ENCODE data around the gene MAN2C1.
"Not testable (repeated sequence)": the region's sequence is repeated elsewhere in the genome, so short reads cannot be mapped to it uniquely, and the experiment has no call there.

The MAN2C1 gene

DNA sequence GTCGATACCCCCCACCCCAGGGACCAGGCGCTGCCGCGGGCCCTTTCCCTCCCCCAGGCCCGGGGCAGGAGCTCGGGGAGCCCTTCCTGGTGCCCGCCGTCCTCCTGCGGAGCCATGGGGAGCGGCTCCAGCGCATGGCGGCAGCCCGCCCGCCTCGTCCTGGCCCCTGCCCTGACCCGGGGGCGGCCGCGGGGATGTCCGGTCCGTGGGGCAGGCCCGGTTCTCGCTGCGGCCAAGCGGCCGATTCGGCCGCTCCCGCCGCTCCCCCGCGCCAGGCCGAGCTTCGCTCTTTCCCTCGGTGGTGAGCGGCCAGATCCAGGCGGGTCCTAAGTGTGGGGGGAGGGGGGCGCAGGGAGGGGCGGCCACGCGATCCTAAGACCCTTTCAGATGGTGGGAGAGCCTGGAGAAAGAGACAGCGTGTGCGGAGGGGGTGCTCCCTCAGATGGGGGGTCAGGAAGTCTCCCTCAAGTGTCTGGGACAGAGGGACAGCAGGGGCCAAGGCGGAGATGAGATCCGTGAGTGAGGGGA lies 20.3 kb downstream of the MAN2C1 start:
- DNase-seq, result no peak
- intact Hi-C loops (cut with DNase I; ENCODE audit: low total_unique reads), result no loop called here
- Histone ChIP-seq H3K36me3 (no peaks in the 10 kb centered on the region), H3K27ac (peak overlapping the region; percentile 45 to 76), H3K4me1 (peaks cover 5 to 29% (median 16%) of the 10 kb centered on the region in 4 donors), H3K27me3 (no peaks in the 10 kb centered on the region), H3K4me3 (peak overlapping the region; percentile 74 to 92), H3K9me3 (no peaks in the 10 kb centered on the region)
- TF ChIP-seq, protein P1, sequence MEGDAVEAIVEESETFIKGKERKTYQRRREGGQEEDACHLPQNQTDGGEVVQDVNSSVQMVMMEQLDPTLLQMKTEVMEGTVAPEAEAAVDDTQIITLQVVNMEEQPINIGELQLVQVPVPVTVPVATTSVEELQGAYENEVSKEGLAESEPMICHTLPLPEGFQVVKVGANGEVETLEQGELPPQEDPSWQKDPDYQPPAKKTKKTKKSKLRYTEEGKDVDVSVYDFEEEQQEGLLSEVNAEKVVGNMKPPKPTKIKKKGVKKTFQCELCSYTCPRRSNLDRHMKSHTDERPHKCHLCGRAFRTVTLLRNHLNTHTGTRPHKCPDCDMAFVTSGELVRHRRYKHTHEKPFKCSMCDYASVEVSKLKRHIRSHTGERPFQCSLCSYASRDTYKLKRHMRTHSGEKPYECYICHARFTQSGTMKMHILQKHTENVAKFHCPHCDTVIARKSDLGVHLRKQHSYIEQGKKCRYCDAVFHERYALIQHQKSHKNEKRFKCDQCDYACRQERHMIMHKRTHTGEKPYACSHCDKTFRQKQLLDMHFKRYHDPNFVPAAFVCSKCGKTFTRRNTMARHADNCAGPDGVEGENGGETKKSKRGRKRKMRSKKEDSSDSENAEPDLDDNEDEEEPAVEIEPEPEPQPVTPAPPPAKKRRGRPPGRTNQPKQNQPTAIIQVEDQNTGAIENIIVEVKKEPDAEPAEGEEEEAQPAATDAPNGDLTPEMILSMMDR (IDR thresholded peaks at IDR 0.05), result no peak

DNA sequence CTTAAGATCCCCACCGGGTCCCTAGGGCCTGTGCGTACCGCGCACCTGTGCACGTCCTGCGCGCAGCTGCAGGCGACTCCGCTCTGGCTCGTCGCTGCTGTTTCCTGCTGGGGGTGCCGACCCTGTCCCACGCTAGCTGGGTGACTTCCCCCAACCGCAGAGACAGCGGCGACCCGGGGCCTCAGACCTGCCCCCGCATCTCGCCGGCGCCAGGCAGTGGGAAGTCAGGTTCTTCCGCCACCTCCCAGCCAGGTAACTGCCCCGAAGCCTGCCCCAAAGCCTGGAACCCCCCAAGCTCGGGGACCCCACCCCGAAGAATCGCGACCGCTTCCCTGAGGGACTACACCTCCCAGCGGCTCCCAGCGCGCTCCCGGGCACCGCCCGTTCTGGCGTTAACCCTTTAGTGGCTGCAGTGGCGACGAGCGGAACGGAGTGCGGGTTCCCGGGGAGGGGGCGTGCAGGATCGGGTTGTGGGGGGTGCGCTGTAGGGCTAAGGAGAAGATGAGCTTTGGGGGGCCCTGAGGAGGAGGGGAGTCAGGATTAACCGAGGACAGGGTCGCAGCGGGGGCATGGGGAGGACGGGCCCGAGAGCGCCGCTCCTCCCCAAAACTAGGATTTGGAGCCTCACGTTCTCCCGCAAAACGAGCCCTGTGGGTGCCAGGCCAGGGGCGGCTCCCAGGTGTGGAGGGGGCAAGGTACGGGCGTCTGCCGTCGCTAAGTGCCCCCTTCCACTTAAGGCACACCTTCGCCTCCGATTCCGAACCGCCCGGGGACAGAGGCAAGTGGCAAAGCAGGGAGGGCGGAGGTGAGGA lies 21.0 kb downstream of the MAN2C1 start:
- intact Hi-C loops (cut with DNase I; ENCODE audit: low total_unique reads), result no loop called here
- TF ChIP-seq, protein P1 (IDR thresholded peaks at IDR 0.05), result no peak
- DNase-seq, result peak in 1 of 2 donors; percentile 79
- Histone ChIP-seq H3K4me1 (peaks cover 5 to 29% (median 16%) of the 10 kb centered on the region in 4 donors), H3K27ac (peak overlapping the region; percentile 45 to 76), H3K36me3 (no peaks in the 10 kb centered on the region), H3K9me3 (no peaks in the 10 kb centered on the region), H3K4me3 (peak overlapping the region; percentile 74 to 92), H3K27me3 (no peaks in the 10 kb centered on the region)

- no peaks in the 10 kb centered on the region for H3K36me3 ChIP-seq
- TF ChIP-seq, protein P1 (IDR thresholded peaks at IDR 0.05), result no peak
- H3K4me1 ChIP-seq, result peaks cover 5 to 29% (median 16%) of the 10 kb centered on the region in 4 donors
- DNase-seq, result no peak
- peak within 1 kb of the TSS; percentile 74 to 92 for H3K4me3 ChIP-seq
- H3K9me3 ChIP-seq, result no peaks in the 10 kb centered on the region
- H3K27ac ChIP-seq, result peak within 1 kb of the TSS; percentile 45 to 76
- no peaks in the 10 kb centered on the region for H3K27me3 ChIP-seq
- intact Hi-C loops (cut with DNase I; ENCODE audit: low total_unique reads), result no loop called here
These were observed 21.6 kb downstream of the MAN2C1 start, which contains the start of gene NEIL1 for GRCh38 chr15:75346796-75347221. NEIL1 (plus strand) TSS chr15:75347039; CDS start chr15:75348906, 1,867 bp downstream.

GRCh38 chr15:75343953-75344352 lies 24.5 kb downstream of the MAN2C1 start:
- DNase-seq; H3K27ac ChIP-seq; intact Hi-C loops (cut with DNase I; ENCODE audit: low total_unique reads): not testable (repeated sequence)

GRCh38 chr15:75342221-75342620 lies 26.2 kb downstream of the MAN2C1 start:
- no peaks in the 10 kb centered on the region for H3K27me3 ChIP-seq
- H3K36me3 ChIP-seq, result peaks cover 0 to 30% (median 0%) of the 10 kb centered on the region in 3 donors
- peaks cover 0 to 11% (median 7%) of the 10 kb centered on the region in 4 donors for H3K4me1 ChIP-seq
- intact Hi-C loops (cut with DNase I; ENCODE audit: low total_unique reads), result no loop called here
- TF ChIP-seq, protein P1 (IDR thresholded peaks at IDR 0.05), result no peak
- no peaks in the 10 kb centered on the region for H3K9me3 ChIP-seq
- DNase-seq, result no peak
- H3K4me3 ChIP-seq, result no peak overlapping the region
- no peak overlapping the region for H3K27ac ChIP-seq

More at GRCh38 chr15:75343953-75344352, 24.5 kb downstream of the MAN2C1 start:
- Histone ChIP-seq H3K36me3 (peaks cover 0 to 23% (median 0%) of the 10 kb centered on the region in 3 donors), H3K4me1 (peaks cover 5 to 21% (median 12%) of the 10 kb centered on the region in 4 donors)
- not testable (repeated sequence) for H3K4me3 ChIP-seq, H3K27me3 ChIP-seq, H3K9me3 ChIP-seq
